ENCODE results near the gene SETD7.

The SETD7 gene

DNA sequence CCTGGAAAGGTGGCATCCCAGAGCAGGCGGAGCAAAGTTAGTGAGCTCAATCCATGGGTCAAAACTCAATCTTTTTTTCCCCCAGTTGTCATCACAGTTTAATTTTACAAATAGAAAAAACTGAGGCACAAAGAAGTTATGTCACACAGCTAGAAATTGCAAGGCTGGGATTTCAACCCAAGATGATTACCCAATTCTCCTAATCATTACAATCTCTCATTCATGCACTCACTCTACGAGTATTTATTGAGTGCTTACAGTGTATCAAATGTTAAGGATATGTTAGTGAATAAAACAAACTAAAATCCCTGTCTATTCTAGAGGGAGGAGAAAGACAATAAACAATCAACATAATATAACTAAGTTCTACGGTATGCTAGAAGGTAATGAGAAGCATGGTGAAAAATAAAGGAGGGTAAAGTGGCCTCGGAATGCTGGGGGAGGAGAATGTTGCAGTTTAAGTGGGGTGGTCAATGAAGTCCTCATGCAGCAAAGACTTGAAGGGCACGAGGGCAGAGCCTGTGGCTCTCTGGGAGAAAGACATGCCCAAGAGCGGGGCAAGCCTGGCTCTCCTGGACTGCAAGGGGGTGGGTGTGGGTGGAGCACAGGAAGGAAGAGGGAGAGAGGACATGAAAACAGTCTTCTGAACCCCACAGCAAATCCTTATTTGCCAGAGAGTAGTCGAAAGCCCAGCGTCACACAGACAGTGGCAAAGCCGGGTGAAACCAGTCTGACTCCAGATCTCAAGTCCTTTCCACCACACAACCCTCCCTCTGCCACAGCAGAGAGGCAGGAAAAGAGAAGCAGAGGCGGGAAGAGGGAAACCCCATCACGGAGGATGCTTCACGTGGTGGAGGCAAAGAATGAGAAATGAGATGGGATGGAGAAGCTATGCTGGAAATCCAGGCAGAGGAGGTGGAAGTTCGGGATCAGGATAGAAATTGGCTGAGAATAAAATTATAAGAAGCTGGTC lies 53.8 kb downstream of the SETD7 start:
- no peaks in the 10 kb centered on the region for H3K9me3 ChIP-seq (ENCODE audit: low read length)
- TF ChIP-seq EZH2 (IDR thresholded peaks at IDR 0.05; ENCODE audit: borderline replicate concordance, low read length) (no peak), CTCF (IDR thresholded peaks at IDR 0.05; ENCODE audit: low read length) (no peak)

DNA sequence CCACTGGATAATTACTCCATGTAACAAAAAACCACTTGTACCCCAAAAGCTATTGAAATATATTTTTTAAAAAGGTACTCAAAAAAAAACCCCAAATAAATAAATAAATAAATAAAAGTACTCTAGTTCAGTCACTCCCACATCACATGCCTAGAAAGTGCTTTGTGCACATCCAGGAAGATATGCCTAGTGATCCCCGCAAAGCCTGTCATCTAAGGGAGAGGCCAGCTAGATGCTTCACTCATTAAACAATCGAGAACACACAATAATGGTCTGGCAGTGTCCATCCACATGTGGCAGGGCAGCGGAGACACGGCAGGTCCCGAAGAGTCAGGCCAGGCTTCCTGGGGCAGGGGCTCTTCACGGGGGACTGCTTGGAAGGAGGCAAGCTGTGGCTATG lies 54.5 kb downstream of the SETD7 start:
- Histone ChIP-seq H3K9me3 (ENCODE audit: low read length) (no peaks in the 10 kb centered on the region), H3K9ac (ENCODE audit: low read length) (no peak overlapping the region)

More for the DNA sequence above, 53.8 kb downstream of the SETD7 start:
- Histone ChIP-seq H3K4me3 (ENCODE audit: low read depth, low read length, poor library complexity, severe bottlenecking) (no peak overlapping the region), H3F3A (ENCODE audit: insufficient read depth, low read length) (no peaks in the 10 kb centered on the region), H3K4me2 (ENCODE audit: low read length) (no peak overlapping the region), H3K27ac (ENCODE audit: low read depth, low read length, poor library complexity, severe bottlenecking) (no peak overlapping the region), H3K36me3 (ENCODE audit: insufficient read depth, low read length) (peaks cover 10% of the 10 kb centered on the region; the same call in 1 of the 2 replicates), H3K9me2 (ENCODE audit: low read depth, low read length) (no peaks in the 10 kb centered on the region), H4K20me1 (ENCODE audit: insufficient read depth, low read length) (no peaks in the 10 kb centered on the region), H3K79me2 (ENCODE audit: insufficient read depth, low read length) (no peaks in the 10 kb centered on the region), H3K4me1 (ENCODE audit: insufficient read depth, low read length, severe bottlenecking) (no peaks in the 10 kb centered on the region), H2AFZ (ENCODE audit: low read length) (no peak overlapping the region), H3K27me3 (ENCODE audit: insufficient read depth, low read length) (no peaks in the 10 kb centered on the region), H3K9ac (ENCODE audit: low read length) (no peak overlapping the region)

DNA sequence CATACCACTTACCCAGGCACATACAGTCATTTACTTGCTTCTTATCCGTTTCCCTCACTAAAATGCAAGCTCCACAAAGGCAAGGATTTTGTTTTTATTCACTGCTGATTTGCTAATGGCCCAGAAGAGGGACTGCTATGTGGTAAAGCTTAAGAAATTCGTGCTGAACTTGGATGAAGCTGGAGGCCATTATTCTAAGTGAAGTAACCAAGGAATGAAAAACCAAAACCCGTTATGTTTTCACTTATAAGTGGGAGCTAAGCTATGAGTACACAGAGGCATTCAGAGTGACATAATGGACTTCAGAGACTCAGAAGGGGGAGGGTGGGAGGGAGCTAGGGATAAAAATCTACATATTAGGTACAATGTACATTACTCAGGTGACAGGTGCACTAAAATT lies 54.9 kb downstream of the SETD7 start:
- no peaks in the 10 kb centered on the region for H3K9me2 ChIP-seq (ENCODE audit: low read depth, low read length)
- no peaks in the 10 kb centered on the region for H3K9me3 ChIP-seq (ENCODE audit: low read length)
- H4K20me1 ChIP-seq (ENCODE audit: insufficient read depth, low read length) = no peaks in the 10 kb centered on the region
- no peak overlapping the region for H2AFZ ChIP-seq (ENCODE audit: low read length)
- peaks cover 10% of the 10 kb centered on the region; the same call in 1 of the 2 replicates for H3K36me3 ChIP-seq (ENCODE audit: insufficient read depth, low read length)
- no peaks in the 10 kb centered on the region for H3K27me3 ChIP-seq (ENCODE audit: insufficient read depth, low read length)
- no peak overlapping the region for H3K4me3 ChIP-seq (ENCODE audit: low read depth, low read length, poor library complexity, severe bottlenecking)
- TF ChIP-seq CTCF (IDR thresholded peaks at IDR 0.05; ENCODE audit: low read length) (no peak), EZH2 (IDR thresholded peaks at IDR 0.05; ENCODE audit: borderline replicate concordance, low read length) (no peak)
- H3K79me2 ChIP-seq (ENCODE audit: insufficient read depth, low read length) = no peaks in the 10 kb centered on the region
- no peak overlapping the region for H3K4me2 ChIP-seq (ENCODE audit: low read length)
- H3K9ac ChIP-seq (ENCODE audit: low read length) = no peak overlapping the region
- H3K4me1 ChIP-seq (ENCODE audit: insufficient read depth, low read length, severe bottlenecking) = no peaks in the 10 kb centered on the region
- no peaks in the 10 kb centered on the region for H3F3A ChIP-seq (ENCODE audit: insufficient read depth, low read length)
- H3K27ac ChIP-seq (ENCODE audit: low read depth, low read length, poor library complexity, severe bottlenecking) = no peak overlapping the region

More for the DNA sequence above, 54.5 kb downstream of the SETD7 start:
- Histone ChIP-seq H3K79me2 (ENCODE audit: insufficient read depth, low read length) (no peaks in the 10 kb centered on the region), H3K9me2 (ENCODE audit: low read depth, low read length) (no peaks in the 10 kb centered on the region), H3K36me3 (ENCODE audit: insufficient read depth, low read length) (peaks cover 10% of the 10 kb centered on the region; the same call in 1 of the 2 replicates), H2AFZ (ENCODE audit: low read length) (no peak overlapping the region), H3K4me2 (ENCODE audit: low read length) (no peak overlapping the region), H3F3A (ENCODE audit: insufficient read depth, low read length) (no peaks in the 10 kb centered on the region), H3K4me1 (ENCODE audit: insufficient read depth, low read length, severe bottlenecking) (no peaks in the 10 kb centered on the region), H3K27ac (ENCODE audit: low read depth, low read length, poor library complexity, severe bottlenecking) (no peak overlapping the region), H3K27me3 (ENCODE audit: insufficient read depth, low read length) (no peaks in the 10 kb centered on the region), H4K20me1 (ENCODE audit: insufficient read depth, low read length) (no peaks in the 10 kb centered on the region), H3K4me3 (ENCODE audit: low read depth, low read length, poor library complexity, severe bottlenecking) (no peak overlapping the region)
- TF ChIP-seq EZH2 (IDR thresholded peaks at IDR 0.05; ENCODE audit: borderline replicate concordance, low read length) = no peak

Data from OCI-LY1 (cell line).